Stimulated activated CD4-positive, alpha-beta T cell treated with anti-CD3 and anti-CD28 coated beads, TNF-alpha, amount 100 ng/mL, for 24 hours (primary cell): Measurements from ENCODE around the gene KIRREL3.

Experiments used
- DNase-seq, 3 experiments: peaks; one replicate each; pipeline ENCODE4 v3.0.0-alpha.2; 2020; ENCODE audit warnings: low read depth in 3 of 3

Gene KIRREL3

DNA sequence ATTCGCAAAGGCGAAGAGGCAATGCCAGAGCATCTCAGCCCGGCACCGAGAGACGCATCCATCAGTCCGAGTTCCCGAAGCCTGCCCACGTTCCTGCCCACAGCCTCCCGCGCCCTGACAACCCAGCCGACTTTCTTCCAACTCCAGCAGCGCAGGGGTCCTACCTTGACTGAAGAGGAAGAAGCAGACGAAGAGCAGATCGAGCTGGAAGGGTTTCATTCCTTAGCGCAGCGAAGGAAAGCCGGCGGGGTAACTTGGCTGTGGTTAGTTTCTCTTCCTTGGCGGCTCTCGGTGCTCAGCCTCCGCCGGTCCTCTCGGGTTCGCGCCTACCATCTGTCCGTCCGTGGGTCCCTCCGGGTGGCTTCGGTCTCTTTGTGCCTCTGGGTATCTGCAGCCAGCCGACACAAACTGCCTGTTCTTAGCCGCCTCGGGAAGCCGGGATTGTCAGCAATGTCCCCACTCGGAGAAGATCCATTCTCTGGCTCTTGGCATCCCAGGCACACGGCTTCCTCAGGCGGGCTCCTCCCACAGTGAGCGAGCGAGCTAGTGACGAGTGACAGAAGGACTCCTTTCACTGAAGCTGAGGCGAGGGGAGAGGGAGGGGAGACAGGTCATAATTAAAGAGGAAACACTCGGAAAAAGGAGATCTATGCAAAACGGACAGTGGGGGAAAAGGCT lies at the start of gene KIRREL3:
KIRREL3 (minus strand) TSS at position 480 of the 678 bp plus-strand sequence.
- DNase-seq: no peak

DNA sequence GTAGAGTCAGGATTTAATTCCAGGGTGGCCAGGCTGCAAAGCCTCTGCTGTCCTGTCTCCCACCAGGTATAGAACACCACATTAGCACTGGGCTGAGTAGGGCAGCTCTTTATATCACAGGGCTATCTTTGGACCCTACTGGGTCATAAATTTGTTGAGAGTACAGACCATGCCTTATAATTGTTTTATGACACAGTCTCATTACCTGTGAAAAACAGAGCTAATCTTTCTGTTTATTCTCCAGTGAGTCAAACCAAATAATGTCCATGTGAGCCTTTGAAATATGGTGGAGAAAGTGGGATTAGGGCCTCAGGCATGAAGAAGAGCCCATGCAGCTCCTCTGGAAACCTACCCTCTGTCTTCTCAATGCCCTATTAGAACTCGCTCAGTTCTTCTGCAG lies 49.6 kb upstream of the KIRREL3 start:
- DNase-seq: no peak

DNA sequence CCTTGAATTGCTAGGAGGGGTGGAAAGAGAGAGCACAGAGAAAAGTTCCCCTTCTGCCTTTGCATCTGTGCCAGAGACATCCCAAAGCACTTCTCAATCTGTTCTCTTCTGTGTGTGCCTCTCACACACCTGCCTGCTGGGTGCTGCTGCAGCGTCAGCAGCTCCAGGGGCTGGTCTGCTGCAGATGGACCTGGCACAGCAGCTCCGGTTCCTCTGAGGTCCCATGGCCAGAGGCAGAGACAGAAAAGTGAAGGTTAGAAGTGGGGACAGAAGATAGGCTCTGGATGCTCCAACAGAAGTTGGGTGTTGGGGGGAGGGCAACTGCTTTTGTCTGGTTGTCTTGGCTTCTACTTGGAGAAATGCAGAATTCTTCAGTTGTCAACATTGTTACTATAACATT lies 48.9 kb upstream of the KIRREL3 start:
- no peak for DNase-seq

DNA sequence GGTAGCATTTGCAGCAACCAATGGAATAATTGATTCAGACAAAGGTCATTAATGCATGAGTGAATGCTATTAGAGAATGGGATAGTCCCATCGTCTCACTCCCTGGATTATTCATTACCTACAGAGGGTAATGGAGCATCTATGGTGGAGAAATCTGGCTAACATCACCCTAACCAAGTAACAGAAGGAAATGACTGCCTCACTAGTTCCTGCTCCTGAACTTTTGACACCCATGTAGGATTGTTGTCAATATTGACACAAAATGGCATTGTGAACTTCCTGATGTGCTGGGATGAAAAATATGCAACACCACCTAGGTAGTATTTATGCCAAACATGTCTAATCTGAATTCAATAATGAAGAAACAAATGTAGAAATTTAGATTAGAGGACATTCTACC lies 44.0 kb upstream of the KIRREL3 start:
- DNase-seq: no peak

DNA sequence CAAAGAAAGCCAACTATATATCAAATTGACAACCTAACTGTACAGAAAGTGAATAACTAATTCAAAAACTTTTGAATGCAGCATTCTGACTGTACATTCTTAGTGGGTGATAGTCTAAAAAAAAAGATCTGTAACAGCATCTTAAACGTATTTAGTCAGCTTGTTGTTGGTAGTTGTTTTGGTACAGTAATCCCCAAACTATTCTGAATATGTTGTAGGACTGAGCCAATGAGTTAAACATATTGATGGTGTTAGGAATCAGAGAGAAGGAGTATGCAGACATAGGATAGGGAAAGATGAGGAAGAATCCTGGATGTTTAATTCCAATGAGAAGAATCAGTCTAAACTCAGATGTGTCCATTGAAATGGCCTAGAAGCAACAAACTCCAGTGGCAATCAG lies 41.9 kb upstream of the KIRREL3 start:
- no peak for DNase-seq

DNA sequence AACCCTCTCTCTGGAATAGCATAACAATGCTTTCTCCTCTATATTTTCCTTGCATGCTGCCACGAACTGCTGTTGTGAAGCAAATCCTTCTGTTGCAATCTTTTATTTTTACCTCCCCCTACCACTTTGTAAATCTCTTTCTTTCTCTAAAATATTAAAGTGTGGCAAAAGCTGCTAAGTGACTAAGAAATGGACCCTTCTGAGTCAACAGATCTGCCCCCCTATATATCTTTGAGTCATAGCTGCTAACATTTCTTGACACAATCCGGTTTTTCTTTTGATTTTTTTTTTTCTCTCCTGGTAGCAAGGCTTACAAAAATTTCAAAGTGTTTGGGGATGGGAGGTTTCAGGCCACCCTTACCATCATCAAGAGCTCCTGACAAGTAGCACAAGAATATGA lies 39.0 kb upstream of the KIRREL3 start:
- no peak for DNase-seq

DNA sequence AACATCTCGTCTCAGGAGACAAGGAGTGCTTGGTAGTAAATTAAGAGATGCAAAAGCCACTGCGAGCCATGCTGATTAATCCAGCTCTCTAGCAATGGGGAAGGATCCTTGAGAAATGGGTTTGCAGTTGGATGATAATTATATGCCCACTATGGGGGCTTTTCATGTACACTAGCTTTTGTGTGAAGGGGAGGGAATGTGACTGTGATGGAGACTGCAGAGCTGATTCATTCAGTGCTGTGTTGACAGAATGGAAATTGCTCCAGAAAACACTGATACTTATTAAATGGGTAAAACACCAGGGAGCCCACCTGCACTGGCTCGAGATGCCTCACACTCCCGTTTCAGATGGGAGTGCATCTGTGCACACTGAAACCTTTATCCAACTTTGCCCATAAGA lies 37.0 kb upstream of the KIRREL3 start:
- no peak for DNase-seq

DNA sequence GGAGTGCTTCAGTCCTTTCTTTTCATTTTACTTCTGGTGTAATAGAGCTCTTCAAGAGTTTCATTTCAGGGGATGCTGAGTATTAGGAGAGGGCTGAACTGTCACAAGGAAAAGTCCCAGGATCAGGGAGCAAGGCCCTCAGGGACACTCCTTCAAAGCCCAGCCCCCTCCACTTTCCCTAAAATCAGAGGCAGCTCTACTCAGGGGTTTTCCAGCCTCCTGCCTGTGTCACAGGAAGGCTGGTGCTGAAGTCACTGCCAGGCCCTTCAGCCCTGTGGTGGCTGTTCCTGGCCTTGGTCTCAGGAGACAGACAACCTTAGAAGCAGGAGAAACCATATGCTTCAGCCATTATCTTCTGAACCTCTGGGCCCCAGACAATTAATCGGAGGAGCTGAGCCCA lies 36.4 kb upstream of the KIRREL3 start:
- DNase-seq: no peak

DNA sequence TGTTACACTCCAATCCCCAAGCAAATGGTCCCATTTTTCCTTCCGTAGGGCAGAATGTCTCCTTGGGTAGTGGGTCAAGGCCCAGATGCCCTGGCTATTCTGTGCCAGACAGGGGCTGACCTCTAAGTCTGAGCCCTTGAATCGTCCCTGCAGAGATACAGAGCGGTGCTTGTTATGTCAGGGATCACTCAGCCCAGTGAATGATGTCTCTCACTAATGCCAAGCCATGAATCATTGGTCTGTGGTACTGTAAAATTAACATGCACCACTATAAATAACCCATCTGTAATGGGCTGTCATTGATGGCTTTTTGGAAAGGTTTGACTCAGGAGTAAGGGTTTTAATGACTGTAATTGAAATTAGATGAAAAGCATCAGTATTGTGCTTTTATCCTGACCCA lies 35.3 kb upstream of the KIRREL3 start:
- DNase-seq: no peak

DNA sequence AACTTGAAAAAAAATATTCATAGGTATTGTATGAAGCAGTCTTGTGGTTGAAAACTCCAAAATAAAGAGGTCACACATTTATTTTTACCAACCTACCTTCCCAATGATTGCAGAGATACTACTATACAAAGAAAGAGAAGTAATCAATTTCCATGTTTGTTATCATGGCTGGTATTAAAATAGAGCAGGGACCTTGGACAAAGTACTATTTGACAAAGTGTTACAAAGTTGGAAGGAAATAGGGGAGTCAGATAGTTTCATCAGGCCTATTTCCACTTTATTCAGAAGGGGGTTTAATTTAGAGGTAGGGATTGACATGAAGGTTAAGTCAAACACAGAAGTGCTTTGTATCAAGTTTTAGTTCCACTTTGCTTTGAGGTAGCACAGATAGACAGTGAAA lies 34.4 kb upstream of the KIRREL3 start:
- no peak for DNase-seq

DNA sequence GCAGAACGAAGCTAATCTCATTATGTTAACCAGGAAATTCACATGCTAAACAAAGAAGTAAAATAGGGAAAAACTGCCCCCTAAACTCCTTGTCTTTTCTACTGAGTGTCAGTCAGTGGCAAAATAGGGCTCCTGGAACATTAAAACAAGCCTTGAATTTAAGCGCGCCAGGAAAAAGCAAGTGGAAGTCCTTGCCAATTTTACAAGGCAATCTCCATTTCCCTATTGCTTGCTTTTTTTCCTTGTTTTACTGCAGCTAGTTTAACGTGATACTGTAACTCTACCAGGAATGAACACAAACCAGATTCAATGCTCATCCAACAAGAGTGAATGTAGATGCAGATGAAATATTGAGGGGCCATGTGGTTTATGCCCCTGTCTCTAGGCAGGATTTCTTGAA lies 28.1 kb upstream of the KIRREL3 start:
- DNase-seq: no peak

DNA sequence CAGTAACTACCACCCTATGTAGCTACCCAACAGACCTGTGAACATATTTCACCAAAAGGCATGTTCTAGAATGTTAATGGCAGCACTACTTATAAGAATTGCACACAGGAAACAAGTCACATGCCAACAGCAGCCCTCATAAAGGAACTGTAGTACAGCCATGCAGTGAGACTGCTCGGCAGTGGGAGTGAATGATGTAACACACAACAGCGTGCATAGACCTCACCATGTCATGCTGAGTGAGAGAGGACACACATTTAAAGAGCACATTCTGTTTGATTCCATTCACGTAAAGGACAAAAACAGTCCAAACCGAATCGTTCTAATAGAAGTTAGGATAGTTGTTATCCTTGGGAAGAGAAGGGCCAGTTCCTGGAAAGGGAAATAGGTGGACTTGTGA lies 27.2 kb upstream of the KIRREL3 start:
- no peak for DNase-seq

DNA sequence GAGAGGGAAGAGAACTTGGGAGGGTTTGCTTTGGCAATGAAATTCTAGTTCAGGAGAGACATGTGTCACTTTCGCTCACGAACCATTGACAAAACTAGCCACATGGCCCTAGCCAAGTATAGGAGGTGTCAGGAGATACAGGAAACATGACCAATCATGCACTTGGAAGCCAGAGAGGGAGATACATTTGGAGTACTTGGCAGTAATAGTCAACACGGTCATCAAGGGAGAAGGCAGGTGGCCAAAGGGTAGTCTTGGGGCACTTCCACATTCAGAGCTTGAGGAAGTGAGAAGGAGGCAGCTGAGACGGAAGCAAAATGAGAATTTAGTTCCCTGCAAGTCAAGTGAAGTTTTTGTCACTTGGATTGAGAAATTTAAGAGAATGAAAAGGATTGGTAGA lies 26.4 kb upstream of the KIRREL3 start:
- no peak for DNase-seq

DNA sequence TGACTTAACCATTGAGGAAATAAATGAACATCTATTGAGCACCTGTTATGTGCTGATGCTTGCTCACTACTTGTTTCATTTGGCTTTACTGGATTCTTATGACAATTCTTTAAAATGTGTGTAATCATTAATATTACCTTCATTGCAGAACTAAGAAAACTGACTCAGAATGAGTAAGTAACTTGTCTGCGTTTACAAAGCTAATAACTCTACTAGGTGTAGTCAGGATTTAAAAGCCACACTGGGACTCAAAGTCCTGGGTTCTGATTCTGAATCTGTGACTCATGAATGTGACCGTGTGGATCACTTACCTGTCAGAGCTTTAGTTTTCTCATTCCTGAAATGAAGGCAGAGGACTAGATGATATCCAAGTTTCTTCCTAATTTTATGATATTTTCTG lies 23.4 kb upstream of the KIRREL3 start:
- DNase-seq: no peak

DNA sequence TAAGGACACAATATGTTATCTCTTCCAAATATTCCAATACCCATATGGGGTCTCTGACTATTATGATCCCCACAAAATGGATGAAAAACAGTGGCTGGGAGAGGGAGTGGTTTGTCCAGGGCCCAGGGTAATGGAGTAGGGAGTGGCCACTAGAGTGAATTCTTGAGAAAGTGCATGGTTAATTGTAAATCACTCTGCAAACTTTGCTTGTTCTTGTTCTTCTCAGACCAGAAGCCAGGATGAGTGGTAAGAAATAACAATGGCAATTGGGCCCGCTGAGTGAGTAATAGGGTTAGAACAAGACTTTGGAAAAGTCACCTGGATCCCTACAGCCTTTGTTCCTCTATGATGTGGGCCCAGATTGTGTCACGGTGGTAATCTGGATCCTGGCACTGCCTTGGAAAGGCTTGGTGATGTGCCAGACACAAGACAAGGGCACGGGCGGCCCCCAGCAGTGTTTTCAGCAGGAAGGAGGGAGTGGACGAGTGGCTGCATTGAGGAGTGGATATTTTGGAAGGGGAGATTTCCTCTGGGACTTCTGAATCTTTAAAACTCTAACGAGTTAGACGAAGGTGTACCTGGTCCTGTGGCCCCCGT lies 18.2 kb upstream of the KIRREL3 start:
- DNase-seq: no peak

DNA sequence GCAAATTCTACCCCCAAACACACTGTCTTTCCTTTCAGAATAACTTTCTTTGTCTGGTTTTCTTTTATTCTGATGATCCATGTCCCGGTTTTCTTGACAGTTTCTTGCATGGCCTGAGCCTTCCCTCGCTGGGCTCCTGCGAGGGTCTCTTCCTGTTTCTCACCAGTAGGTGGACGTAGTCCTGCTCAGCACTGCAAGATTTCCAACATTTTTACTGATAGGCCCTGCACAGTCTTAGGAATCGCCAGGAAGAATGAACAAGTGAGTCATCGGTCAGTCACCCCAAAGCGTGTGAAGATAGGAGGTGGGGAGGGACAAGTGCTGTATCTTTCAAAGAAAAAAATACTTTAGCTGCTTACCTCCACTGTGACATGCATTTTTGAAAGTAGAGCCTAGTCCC lies 16.9 kb upstream of the KIRREL3 start:
- no peak for DNase-seq

DNA sequence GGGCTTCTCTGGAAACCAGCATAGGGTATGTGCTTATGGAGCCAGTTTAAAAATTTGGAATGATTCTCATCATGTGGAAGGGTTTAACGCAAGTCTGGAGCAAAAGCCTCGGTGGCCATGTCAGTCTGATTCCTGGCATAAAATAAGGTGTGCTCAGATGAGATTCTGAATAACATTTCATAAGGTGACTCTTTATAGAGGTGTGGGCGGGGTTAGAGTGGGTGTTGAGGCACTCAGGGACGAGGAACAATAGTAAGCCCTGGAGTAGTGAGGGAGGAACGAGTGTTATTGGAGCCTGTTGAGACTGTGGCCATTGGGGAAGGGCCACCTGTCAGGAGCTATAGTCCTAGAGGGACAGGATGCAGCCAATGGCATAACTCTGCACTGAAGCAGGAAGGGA lies 13.0 kb upstream of the KIRREL3 start:
- DNase-seq: no peak

DNA sequence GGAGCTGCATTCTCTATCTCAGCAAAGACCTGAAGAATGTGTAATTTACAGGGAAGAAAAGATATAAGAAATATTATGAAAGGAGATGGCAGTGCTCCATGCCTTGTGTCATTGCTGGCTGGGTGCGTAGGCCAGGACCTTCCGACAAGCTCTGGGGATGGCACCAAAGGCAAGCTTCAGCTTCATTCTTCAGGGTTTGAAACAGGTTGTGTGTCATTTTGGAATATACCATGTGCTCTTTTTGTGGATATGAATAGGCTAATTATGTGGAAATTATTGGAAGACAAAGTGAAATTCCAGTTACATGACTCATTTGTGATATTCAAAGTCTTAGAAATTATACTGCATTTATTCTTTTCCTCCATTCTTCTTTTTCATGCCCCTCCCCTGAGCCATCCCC lies 5.7 kb upstream of the KIRREL3 start:
- no peak for DNase-seq

DNA sequence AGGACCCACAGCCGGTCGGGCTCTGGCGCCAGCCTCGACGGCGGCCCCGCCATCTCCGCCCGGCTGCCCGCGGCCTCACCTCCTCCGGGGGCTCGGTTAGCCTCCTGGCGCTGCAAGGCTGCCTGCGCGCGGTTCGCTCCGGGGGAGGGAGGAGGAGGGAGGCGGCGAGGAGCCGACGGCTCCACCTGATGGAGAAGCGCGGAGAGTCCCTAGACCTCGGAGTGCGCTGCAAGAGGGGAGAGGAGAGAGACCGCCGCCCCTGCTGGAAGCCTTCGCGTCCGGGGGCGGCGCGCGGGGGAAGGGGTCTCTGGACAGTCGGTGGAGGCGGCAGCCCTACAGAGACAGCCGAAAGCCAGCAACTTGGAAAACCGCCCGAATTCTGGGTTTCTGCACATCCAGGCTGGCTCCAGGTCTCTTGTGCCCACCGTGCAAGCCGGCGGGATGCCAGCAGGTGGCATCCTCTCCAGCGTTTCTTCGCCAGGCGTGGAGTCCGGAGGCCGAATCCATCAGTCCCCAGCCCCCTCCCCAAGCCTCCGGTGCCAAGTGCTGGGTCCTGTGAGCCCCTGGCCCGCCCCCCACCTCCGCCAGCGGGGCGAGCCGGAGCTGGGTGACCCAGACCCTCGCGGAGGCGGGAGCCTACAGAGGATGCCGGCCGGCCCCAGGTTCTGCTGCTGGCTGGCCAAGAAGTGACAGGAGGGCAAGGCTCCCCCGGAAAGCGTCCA lies 2.9 kb upstream of the KIRREL3 start:
- DNase-seq: no peak

DNA sequence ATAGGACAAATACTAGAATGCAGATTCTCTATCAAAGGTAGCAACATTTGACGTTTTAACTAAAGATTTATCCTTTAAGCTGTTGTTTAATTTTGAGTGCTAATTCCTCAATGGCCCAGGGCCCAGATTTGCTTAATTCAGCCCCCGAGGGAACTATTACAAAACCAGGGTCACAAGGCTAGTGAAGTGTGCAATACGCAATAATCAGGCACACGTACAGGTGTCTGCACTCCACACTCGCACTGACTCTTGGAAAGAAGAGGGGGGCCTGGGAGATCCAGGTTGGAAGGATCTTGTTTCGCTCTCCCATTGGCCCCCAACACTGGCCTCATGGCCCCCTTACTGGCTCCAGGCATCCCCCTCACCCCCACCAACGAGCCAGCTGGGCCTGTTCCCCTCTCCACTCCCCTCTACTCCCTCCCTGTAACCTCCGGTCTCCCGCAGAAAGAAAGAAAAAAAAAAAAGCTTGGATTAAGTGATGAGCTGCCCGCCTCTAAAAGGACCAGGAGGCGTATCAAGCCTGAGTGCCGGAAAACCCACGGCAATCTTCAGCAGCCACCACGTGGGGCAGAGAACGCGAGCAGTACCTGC lies 2.2 kb upstream of the KIRREL3 start:
- no peak for DNase-seq

DNA sequence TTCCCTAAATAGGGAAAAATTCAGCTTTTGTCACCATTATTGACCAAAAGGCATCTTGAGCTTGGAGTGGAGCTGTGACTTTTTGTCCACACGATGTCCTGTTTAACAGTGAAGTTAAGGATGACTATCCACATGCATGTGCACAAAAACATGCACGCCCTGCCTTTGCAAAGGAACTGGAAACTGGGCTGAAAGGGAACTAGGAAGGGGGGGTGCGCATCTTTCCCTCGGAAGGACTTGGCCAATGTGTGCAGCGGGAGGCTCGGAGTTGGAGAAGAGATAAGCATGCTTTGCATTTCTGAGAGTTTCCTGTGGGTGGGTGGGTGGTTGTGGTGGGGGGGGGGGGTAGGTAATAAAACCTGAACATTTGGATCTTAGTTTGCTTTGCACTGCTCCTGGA lies 411 bp upstream of the KIRREL3 start:
- no peak for DNase-seq

DNA sequence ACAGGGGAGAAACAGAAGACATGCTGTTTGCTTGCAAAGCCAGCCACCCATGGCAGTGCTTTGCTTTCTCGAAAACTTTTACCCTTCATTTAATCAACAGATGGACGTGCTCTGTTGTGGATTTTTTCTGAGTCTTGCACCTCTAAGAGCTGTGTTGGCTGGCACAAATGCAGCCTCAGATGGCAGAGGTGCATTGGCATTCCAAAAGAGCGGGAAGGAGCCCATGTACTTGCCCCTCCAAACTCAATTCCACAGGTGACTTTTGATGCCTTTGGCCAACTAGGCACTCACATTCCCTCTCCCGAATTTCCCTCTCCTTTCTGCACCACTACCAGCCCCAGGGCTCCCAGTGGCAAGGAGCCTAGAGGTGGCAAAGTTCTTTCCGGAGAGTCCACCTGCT lies 1.2 kb downstream of the KIRREL3 start:
- no peak for DNase-seq

DNA sequence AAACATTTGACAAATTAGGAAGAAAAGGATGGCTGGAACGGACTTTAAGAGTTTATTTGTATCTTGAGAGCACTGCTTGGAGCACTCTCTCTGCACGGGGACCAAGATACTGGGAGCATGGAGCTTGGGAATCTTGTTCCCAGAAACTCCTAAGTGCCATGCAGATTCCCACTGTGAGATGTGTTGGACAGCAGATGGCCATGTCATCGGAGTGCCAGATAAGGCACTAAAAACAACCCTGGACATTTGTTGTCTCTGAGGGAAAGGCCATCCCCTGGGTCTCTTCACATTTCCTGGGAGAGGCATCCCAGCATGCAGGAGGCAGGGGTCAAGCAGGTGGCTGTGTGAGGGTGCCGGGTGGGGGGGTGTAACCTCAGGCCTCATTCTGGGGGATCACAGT lies 2.9 kb downstream of the KIRREL3 start:
- DNase-seq: no peak
